ENCODE results near the gene SFXN4. TPM values are rescaled to one million over a fixed set of nuclear protein-coding genes. Genes with fewer than 3 reads are reported as not detected.
"Not testable (repeated sequence)": the region's sequence is repeated elsewhere in the genome, so short reads cannot be mapped to it uniquely, and the experiment has no call there.

The SFXN4 gene
- total and polyA plus RNA-seq, 3 experiments from 2014 or later, result 18.6 to 52.3 (median 48.2) TPM

DNA sequence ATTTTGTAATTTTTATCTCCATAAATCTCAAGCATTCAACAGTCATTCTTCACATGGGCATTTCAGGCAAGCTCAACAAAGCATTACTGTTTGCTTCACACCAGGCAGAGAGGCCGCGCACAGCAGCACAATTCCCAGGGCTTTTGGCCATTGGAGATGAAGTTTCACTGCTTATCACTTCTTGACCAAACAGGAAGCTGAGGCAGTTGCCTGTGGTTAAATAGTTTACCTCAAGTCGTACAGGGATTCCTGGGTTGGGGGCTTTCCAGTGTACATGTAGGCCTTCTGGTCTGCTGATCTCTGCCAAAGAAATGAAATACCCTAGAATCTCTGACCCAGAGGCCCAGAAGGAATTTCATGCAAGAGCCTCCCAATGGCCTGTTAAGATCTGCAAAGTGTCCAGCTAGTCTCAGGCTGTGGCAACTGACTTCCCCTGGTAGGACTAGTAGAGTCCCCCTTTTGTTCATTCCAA lies 24.3 kb upstream of the SFXN4 start:
- Mint-ChIP-seq H3K4me1 (peaks cover 6 to 15% (median 9%) of the 10 kb centered on the region in 3 donors), H3K4me3 (no peak overlapping the region), H3K36me3 (peaks cover 0 to 1% (median 0%) of the 10 kb centered on the region in 3 donors), H3K9me3 (no peaks in the 10 kb centered on the region), H3K27me3 (no peaks in the 10 kb centered on the region), H3K27ac (peak overlapping the region in 2 of 8 donors; percentile 17 to 46)
- CTCF ChIA-PET, result interaction anchor here (1.1 to 2.9 kb wide), 7 partner anchors 9 to 255 kb away, joined by 3 to 12 read pairs (median 4); partner anchors contain the start of genes DENND10 and GRK5
- no peak overlapping the region for H3K27ac ChIP-seq (ENCODE audit: low read depth, low read length)
- POLR2A ChIA-PET, result no interaction called here
- H3K4me3 ChIP-seq (ENCODE audit: low read length), result no peak overlapping the region
- DNase-seq, result no peak
- H3K4me1 ChIP-seq (ENCODE audit: insufficient read depth, low read length), result peaks cover 6% of the 10 kb centered on the region
- no peaks in the 10 kb centered on the region for H3K9me3 ChIP-seq (ENCODE audit: low read length)
- no peaks in the 10 kb centered on the region for H3K36me3 ChIP-seq (ENCODE audit: insufficient read depth, low read length)
- no peaks in the 10 kb centered on the region for H3K27me3 ChIP-seq (ENCODE audit: insufficient read depth, low read length, poor library complexity, severe bottlenecking)

DNA sequence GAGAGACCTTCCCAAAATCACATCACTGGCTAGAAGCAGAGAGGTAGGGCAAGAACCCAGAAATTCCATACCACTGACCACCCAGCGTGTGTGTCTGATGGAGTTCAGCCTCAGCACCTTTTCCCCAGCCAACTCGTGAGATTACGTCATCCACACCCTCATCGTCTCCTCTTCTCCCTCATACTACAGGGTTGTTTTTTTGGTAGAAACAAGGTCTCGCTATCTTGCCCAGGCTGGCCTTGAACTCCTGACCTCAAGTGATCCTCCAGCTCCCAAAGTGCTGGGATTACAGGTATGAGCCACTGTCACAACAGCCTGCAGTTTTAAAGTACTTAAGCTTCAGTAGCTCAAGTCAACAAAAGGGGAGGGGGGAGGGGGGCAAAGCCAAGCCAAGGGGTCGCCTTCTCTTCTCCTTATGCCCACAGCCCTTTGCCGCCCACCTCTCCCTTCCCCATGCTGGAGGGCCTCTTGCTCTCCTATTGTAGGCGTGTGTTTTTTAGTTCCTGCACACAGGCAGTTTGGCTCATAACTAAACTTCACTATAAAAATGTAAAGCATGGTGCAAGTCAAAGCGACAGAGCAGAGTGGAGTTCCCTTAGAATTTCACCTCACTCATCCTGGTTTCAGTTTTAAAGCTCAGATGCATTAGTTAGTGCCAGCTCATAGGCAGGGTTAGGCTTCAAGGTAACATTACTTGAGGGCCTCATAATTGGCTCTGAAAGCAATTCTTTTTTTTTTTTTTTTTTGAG lies 18.3 kb upstream of the SFXN4 start:
- Histone ChIP-seq H3K9me3 (ENCODE audit: low read length) (no peaks in the 10 kb centered on the region), H3K4me1 (ENCODE audit: insufficient read depth, low read length) (peaks cover 9% of the 10 kb centered on the region), H3K27ac (ENCODE audit: low read depth, low read length) (no peak overlapping the region), H3K4me3 (ENCODE audit: low read length) (no peak overlapping the region), H3K27me3 (ENCODE audit: insufficient read depth, low read length, poor library complexity, severe bottlenecking) (no peaks in the 10 kb centered on the region), H3K36me3 (ENCODE audit: insufficient read depth, low read length) (no peaks in the 10 kb centered on the region)
- ChIA-PET POLR2A (interaction anchor here (0.6 kb wide), 1 partner anchor 359 kb away, joined by 3 read pairs; no protein-coding TSS in a partner anchor), CTCF (interaction anchor here (1.0 kb wide), 1 partner anchor 20 kb away, joined by 3 read pairs; no protein-coding TSS in a partner anchor)
- H3K9me3 Mint-ChIP-seq, result no peaks in the 10 kb centered on the region
- peak overlapping the region in 1 of 8 donors; percentile 92 for H3K27ac Mint-ChIP-seq
- H3K27me3 Mint-ChIP-seq, result no peaks in the 10 kb centered on the region
- H3K4me1 Mint-ChIP-seq, result peaks cover 9 to 15% (median 14%) of the 10 kb centered on the region in 3 donors
- no peak for DNase-seq
- H3K36me3 Mint-ChIP-seq, result no peaks in the 10 kb centered on the region
- peak overlapping the region in 1 of 7 donors; percentile 10 for H3K4me3 Mint-ChIP-seq

DNA sequence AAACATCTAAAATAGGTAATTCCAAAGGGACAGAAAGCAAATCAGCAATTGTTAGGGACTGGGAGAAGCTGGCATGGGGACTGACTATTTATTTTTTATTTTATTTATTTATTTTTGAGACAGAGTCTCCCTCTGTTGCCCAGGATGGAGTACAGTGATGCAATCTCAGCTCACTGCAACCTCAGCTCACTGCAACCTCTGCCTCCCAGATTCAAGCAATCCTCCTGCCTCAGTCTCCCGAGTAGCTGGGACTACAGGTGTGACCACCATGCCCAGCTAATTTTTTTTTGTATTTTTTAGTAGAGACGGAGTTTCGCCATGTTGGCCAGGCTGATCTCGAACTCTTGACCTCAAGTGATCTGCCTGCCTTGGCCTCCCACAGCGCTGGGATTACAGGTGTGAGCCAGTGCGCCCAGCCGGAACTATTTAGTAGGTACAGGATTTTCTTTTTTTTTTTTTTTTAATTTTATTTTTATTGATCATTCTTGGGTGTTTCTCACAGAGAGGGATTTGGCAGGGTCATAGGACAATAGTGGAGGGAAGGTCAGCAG lies 15.4 kb upstream of the SFXN4 start:
- H3K27me3 ChIP-seq (ENCODE audit: insufficient read depth, low read length, poor library complexity, severe bottlenecking); H3K27ac ChIP-seq (ENCODE audit: low read depth, low read length); H3K9me3 ChIP-seq (ENCODE audit: low read length); H3K9me3 Mint-ChIP-seq; POLR2A ChIA-PET; H3K36me3 ChIP-seq (ENCODE audit: insufficient read depth, low read length); H3K4me3 Mint-ChIP-seq; H3K27ac Mint-ChIP-seq; DNase-seq; H3K27me3 Mint-ChIP-seq; H3K4me3 ChIP-seq (ENCODE audit: low read length): not testable (repeated sequence)
- H3K4me1 ChIP-seq (ENCODE audit: insufficient read depth, low read length), result peaks cover 25% of the 10 kb centered on the region
- Mint-ChIP-seq H3K36me3 (peaks cover 0 to 15% (median 0%) of the 10 kb centered on the region in 3 donors), H3K4me1 (peaks cover 27 to 42% (median 37%) of the 10 kb centered on the region in 3 donors)
- CTCF ChIA-PET, result interaction anchor here (1.0 to 1.3 kb wide), 2 partner anchors 26 to 89 kb away, joined by 4 to 9 read pairs; partner anchors contain the start of gene GRK5

DNA sequence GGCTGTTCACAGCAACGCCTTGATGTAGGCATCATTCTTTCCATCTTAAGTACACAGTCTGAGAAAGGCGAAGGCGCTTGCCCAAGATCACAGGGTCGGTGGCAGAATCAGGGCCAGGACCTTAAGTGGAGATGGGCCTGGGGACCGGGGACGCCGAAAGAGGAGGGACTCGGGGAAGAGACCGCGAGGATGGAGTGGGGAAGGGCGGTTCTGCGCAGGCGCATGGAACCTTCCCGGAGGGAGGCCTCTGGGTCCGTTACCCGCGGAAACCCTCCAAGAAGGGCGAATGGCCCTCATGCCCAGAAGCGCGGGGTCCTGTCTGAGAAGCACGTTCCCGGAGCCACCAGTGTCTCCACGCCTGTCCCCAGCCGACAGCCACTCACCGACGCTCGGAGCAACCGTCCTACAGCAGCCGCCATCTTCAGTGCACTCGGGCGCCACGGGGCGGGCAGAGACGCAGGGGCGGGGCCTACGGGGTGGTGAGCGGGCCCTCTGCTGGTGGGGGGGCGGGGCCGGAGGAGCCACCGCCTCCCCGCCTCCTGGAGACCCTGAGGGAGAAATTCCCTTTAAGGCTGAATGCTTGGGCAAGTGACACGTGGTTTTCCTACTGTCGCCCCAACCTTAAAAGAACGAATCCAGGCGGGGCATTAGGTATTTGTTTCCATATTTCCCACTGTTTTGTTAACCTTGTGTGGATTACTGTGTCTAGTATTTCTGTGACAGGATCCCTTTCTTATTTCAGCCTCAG lies 13.0 kb upstream of the SFXN4 start, which contains the start of gene PRDX3:
PRDX3 (minus strand) TSS at position 441 of the 748 bp plus-strand sequence; CDS start at position 419, 22 bp downstream.
- peak within 1 kb of the TSS; percentile 73 for H3K27ac ChIP-seq (ENCODE audit: low read depth, low read length)
- peaks cover 0 to 1% of the 10 kb centered on the region in 2 donors for H3K27me3 Mint-ChIP-seq
- peak within 1 kb of the TSS; percentile 72 to 99 (median 94) for H3K27ac Mint-ChIP-seq
- H3K4me1 ChIP-seq (ENCODE audit: insufficient read depth, low read length), result peaks cover 25% of the 10 kb centered on the region
- no peaks in the 10 kb centered on the region for H3K27me3 ChIP-seq (ENCODE audit: insufficient read depth, low read length, poor library complexity, severe bottlenecking)
- H3K36me3 Mint-ChIP-seq, result peaks cover 0 to 28% (median 4%) of the 10 kb centered on the region in 3 donors
- H3K4me3 ChIP-seq (ENCODE audit: low read length), result peak within 1 kb of the TSS; percentile 78
- peak within 1 kb of the TSS; percentile 90 to 99 (median 96) for H3K4me3 Mint-ChIP-seq
- H3K4me1 Mint-ChIP-seq, result peaks cover 32 to 47% (median 42%) of the 10 kb centered on the region in 3 donors
- ChIA-PET CTCF (interaction anchor here (1.2 kb wide), 1 partner anchor 28 kb away, joined by 5 read pairs; no protein-coding TSS in a partner anchor), POLR2A (interaction anchor here (0.8 kb wide), 1 partner anchor 75 kb away, joined by 4 read pairs; the partner anchor contains the start of gene DENND10)
- H3K9me3 ChIP-seq (ENCODE audit: low read length), result no peaks in the 10 kb centered on the region
- H3K9me3 Mint-ChIP-seq, result no peaks in the 10 kb centered on the region
- H3K36me3 ChIP-seq (ENCODE audit: insufficient read depth, low read length), result peaks cover 2% of the 10 kb centered on the region
- peak; percentile 85 to 94 (median 90) for DNase-seq

DNA sequence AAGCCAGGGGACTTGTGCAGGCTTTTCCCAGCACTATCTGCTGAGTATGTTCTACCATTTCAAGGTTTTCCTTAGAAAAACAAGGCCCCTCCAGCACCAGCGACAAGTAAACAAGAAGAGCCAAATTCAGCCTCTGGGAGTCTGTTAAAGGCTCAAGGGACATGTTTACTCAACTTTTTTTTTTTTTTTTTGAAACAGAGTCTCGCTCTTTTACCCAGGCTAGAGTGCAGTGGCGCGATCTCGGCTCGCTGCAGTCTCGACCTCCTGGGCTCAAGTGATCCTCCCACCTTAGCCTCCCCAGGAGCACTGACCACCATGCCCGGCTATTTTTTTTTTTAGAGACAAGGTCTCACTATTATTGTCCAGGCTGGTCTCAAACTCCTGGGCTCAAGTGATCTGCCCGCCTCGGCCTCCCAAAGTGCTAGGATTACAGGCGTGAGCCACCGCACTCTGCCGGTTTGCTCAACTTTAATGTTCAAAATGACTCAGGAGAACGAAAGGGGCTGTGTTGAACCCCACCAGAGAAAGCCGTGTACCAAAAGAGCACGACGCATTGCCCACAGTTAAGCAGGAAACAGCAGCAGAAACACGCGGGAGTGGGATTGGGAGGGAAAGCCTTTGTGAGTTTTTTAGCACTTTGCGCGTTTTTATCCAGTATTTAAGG lies 12.3 kb upstream of the SFXN4 start:
- Mint-ChIP-seq H3K4me3 (peak overlapping the region; percentile 90 to 99 (median 96)), H3K9me3 (no peaks in the 10 kb centered on the region), H3K4me1 (peaks cover 32 to 47% (median 42%) of the 10 kb centered on the region in 3 donors), H3K27me3 (peaks cover 0 to 1% of the 10 kb centered on the region in 2 donors), H3K27ac (peak overlapping the region; percentile 72 to 99 (median 94)), H3K36me3 (peaks cover 0 to 31% (median 4%) of the 10 kb centered on the region in 3 donors)
- ChIA-PET CTCF (no interaction called here), POLR2A (no interaction called here)
- Histone ChIP-seq H3K4me3 (ENCODE audit: low read length) (peak overlapping the region; percentile 78), H3K36me3 (ENCODE audit: insufficient read depth, low read length) (peaks cover 5% of the 10 kb centered on the region), H3K27ac (ENCODE audit: low read depth, low read length) (peak overlapping the region; percentile 73), H3K9me3 (ENCODE audit: low read length) (no peaks in the 10 kb centered on the region), H3K27me3 (ENCODE audit: insufficient read depth, low read length, poor library complexity, severe bottlenecking) (no peaks in the 10 kb centered on the region), H3K4me1 (ENCODE audit: insufficient read depth, low read length) (peaks cover 25% of the 10 kb centered on the region)
- no peak for DNase-seq

DNA sequence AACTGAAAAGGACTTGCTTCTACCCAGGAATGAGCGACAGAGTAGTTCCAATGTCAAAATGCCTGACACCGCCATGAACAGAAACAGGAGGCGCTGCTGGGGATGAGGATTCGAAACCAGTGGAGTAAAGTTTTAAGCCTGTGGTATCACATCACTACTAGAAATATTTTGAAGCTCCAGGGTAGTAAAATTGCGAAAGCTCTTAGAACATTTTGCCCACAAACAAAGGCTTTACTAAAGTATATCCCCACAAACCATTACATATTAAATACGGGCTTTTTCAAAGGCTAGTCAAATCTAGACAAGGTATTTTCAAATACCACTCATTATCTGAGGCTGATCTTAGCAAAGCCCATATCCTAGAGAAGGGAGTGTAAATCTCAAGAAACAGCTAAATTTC lies 10.7 kb upstream of the SFXN4 start:
- no peak overlapping the region for H3K27ac ChIP-seq (ENCODE audit: low read depth, low read length)
- POLR2A ChIA-PET, result no interaction called here

DNA sequence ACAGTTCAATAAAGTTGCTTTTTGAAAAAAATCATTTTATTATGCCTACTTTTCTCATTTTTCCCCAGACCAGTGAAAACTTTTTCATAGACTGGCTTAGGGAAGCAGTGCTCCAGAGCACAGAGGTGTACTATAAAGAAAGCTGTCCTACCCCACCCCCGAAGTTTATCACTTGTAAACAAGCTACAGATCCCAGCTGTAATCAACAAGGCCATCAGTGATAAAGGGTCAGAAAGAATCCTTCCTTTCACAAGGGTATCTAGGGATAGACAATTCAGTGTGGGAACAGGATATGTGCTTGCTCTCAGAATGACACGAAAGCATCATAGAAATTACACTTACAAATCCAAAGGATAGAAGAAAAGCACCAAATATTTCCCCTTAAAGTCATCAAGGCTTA lies 8.6 kb upstream of the SFXN4 start:
- H3K9me3 ChIP-seq (ENCODE audit: low read length), result no peaks in the 10 kb centered on the region
- peaks cover 26% of the 10 kb centered on the region for H3K36me3 ChIP-seq (ENCODE audit: insufficient read depth, low read length)
- peaks cover 3 to 62% (median 23%) of the 10 kb centered on the region in 3 donors for H3K36me3 Mint-ChIP-seq
- H3K27ac ChIP-seq (ENCODE audit: low read depth, low read length), result no peak overlapping the region
- ChIA-PET POLR2A (no interaction called here), CTCF (no interaction called here)
- H3K4me1 ChIP-seq (ENCODE audit: insufficient read depth, low read length), result peaks cover 19% of the 10 kb centered on the region
- H3K4me3 ChIP-seq (ENCODE audit: low read length), result no peak overlapping the region
- no peaks in the 10 kb centered on the region for H3K9me3 Mint-ChIP-seq
- H3K27me3 Mint-ChIP-seq, result peaks cover 0 to 1% of the 10 kb centered on the region in 2 donors
- peak overlapping the region in 1 of 7 donors; percentile 30 for H3K4me3 Mint-ChIP-seq
- H3K27me3 ChIP-seq (ENCODE audit: insufficient read depth, low read length, poor library complexity, severe bottlenecking), result no peaks in the 10 kb centered on the region
- no peak overlapping the region for H3K27ac Mint-ChIP-seq
- no peak for DNase-seq
- peaks cover 28 to 40% (median 36%) of the 10 kb centered on the region in 3 donors for H3K4me1 Mint-ChIP-seq

More for the DNA sequence above, 10.7 kb upstream of the SFXN4 start:
- Histone ChIP-seq H3K27me3 (ENCODE audit: insufficient read depth, low read length, poor library complexity, severe bottlenecking) (no peaks in the 10 kb centered on the region), H3K9me3 (ENCODE audit: low read length) (no peaks in the 10 kb centered on the region), H3K4me1 (ENCODE audit: insufficient read depth, low read length) (peaks cover 25% of the 10 kb centered on the region), H3K36me3 (ENCODE audit: insufficient read depth, low read length) (peaks cover 16% of the 10 kb centered on the region), H3K4me3 (ENCODE audit: low read length) (no peak overlapping the region)
- DNase-seq, result no peak
- Mint-ChIP-seq H3K27ac (peak overlapping the region in 5 of 8 donors; percentile 1 to 63 (median 31)), H3K4me1 (peaks cover 32 to 47% (median 42%) of the 10 kb centered on the region in 3 donors), H3K27me3 (peaks cover 0 to 1% of the 10 kb centered on the region in 2 donors), H3K36me3 (peaks cover 0 to 46% (median 11%) of the 10 kb centered on the region in 3 donors), H3K9me3 (no peaks in the 10 kb centered on the region), H3K4me3 (peak overlapping the region in 4 of 7 donors; percentile 76 to 98 (median 91))
- CTCF ChIA-PET, result interaction anchor here (1.1 kb wide), 2 partner anchors 31 to 269 kb away, joined by 3 to 4 read pairs; partner anchors contain the start of gene GRK5
